GM12878 (cell line): ENCODE measurements around the gene SEPTIN7. TPM values are rescaled to one million over a fixed set of nuclear protein-coding genes. Genes with fewer than 3 reads are reported as not detected.

ENCODE experiments used
- ATAC-seq: fragments of 200-7000 bp; cut with Tn5 transposase; 3 replicates; pipeline ENCODE4 v1.9.1; 2020; ENCODE audit warnings: mild to moderate bottlenecking, moderate library complexity
- BruUV-seq: library from RNA; stranded (reverse); fragments of 400-500 nt; replicated peaks from 2 replicates; lab custom pipeline; 2021; lab: Mats Ljungman, UMichigan
- CTCF ChIA-PET: fragments of 300-600 bp; sonication (Branson Sonifier 250); formaldehyde crosslinking; extraction: SDS; loops from one replicate; lab custom pipeline; 2021; ENCODE audit warnings: inconsistent platforms; lab: Yijun Ruan, JAX
- POLR2A ChIA-PET: fragments of 350-600 bp; formaldehyde crosslinking; extraction: SDS; loops from one replicate; lab custom pipeline; 2021; ENCODE audit warnings: inconsistent platforms; lab: Charles Lee
- RAD21 ChIA-PET: fragments of 300-600 bp; sonication (Branson Sonifier 250); formaldehyde crosslinking; loops from one replicate; lab custom pipeline; 2023; ENCODE audit warnings: antibody characterized with exemption; ENCODE audit not compliant: unreplicated experiment; lab: Charles Lee
- SMC1A ChIA-PET: fragments of 300-600 bp; sonication (Branson Sonifier 250); formaldehyde crosslinking; loops from one replicate; lab custom pipeline; 2023; ENCODE audit not compliant: unreplicated experiment, uncharacterized antibody; lab: Charles Lee
- DNase-seq: peaks from one replicate; pipeline ENCODE4 v3.0.0-alpha.2; 2011; ENCODE audit warnings: low read depth, low spot score
- FAIRE-seq: peaks from 3 replicates; lab custom pipeline; 2011; peaks lifted over from hg19 to GRCh38; lab: Jason Lieb, UNC
- H2AFZ ChIP-seq: 2 replicates; pipeline ENCODE4 v1.6.0; 2011; ENCODE audit warnings: low read depth, low read length, control low read depth; ENCODE audit not compliant: control insufficient read depth
- H3K27ac ChIP-seq: 2 replicates; pipeline ENCODE4 v1.5.1; 2011; ENCODE audit warnings: control low read depth; ENCODE audit not compliant: control insufficient read depth, insufficient read depth
- H3K27me3 ChIP-seq, 2 experiments: replicated peaks in 1 of 2; 2 replicates each; pipeline versions ENCODE4 v1.6.0 to v1.6.1; 2011; ENCODE audit warnings: low read length in 1 of 2; ENCODE audit not compliant: control insufficient read depth in 2 of 2, insufficient read depth in 2 of 2
- H3K36me3 ChIP-seq, 2 experiments: 2 replicates each; pipeline ENCODE4 v1.5.1; 2011; ENCODE audit warnings: low read length in 1 of 2; ENCODE audit not compliant: control insufficient read depth in 2 of 2, insufficient read depth in 2 of 2
- H3K4me1 ChIP-seq: 2 replicates; pipeline ENCODE4 v1.6.1; 2011; ENCODE audit warnings: mild to moderate bottlenecking, low read length, moderate library complexity, mixed read lengths; ENCODE audit not compliant: control insufficient read depth, insufficient read depth
- H3K4me2 ChIP-seq: 2 replicates; pipeline ENCODE4 v1.6.0; 2011; ENCODE audit warnings: control low read depth; ENCODE audit not compliant: control insufficient read depth, insufficient read depth
- H3K4me3 ChIP-seq: fragments of 200-600 bp; sonication (generic); 2 replicates; pipeline ENCODE4 v1.5.1; 2016
- H3K79me2 ChIP-seq: 2 replicates; pipeline ENCODE4 v1.6.0; 2011; ENCODE audit warnings: low read length; ENCODE audit not compliant: control insufficient read depth, insufficient read depth
- H3K9ac ChIP-seq: 2 replicates; pipeline ENCODE4 v1.8.0; 2011; ENCODE audit warnings: low read length, control low read depth, mixed read lengths; ENCODE audit not compliant: control insufficient read depth, insufficient read depth
- H3K9me3 ChIP-seq: replicated peaks from 3 replicates; pipeline ENCODE4 v1.5.1; 2011; ENCODE audit warnings: mild to moderate bottlenecking, low read length; ENCODE audit not compliant: control insufficient read depth, insufficient read depth
- H4K20me1 ChIP-seq: 2 replicates; pipeline ENCODE4 v1.6.0; 2011; ENCODE audit not compliant: control insufficient read depth, insufficient read depth
- BRCA1 ChIP-seq: IDR thresholded peaks from 2 replicates; pipeline ENCODE4 v1.6.1; 2011; ENCODE audit warnings: low read depth, low read length, improper control_type of control experiment
- EED ChIP-seq: sonication (generic); IDR thresholded peaks from 2 replicates; pipeline ENCODE4 v1.6.1; 2016; ENCODE audit warnings: antibody characterized with exemption, low read depth
- EZH2 ChIP-seq: IDR thresholded peaks from 2 replicates; pipeline ENCODE4 v1.6.1; 2012; ENCODE audit warnings: low read depth, mild to moderate bottlenecking, control low read depth, inconsistent platforms, low read length, borderline replicate concordance; ENCODE audit not compliant: control insufficient read depth
- LARP7 ChIP-seq: fragments of 450-650 bp; IDR thresholded peaks from 2 replicates; pipeline ENCODE4 v1.6.1; 2017; ENCODE audit warnings: mild to moderate bottlenecking
- MYB ChIP-seq: fragments of 150-350 bp; IDR thresholded peaks from 2 replicates; pipeline ENCODE4 v1.6.1; 2014; ENCODE audit warnings: mild to moderate bottlenecking, low read depth, low read length, borderline replicate concordance
- NFXL1 ChIP-seq: fragments of 450-650 bp; IDR thresholded peaks from 2 replicates; pipeline ENCODE4 v1.6.1; 2017; ENCODE audit warnings: antibody characterized with exemption, mild to moderate bottlenecking, borderline replicate concordance
- NFYB ChIP-seq: IDR thresholded peaks from 2 replicates; pipeline ENCODE4 v1.6.1; 2011; ENCODE audit warnings: low read depth, mild to moderate bottlenecking, low read length, improper control_type of control experiment, moderate library complexity; ENCODE audit not compliant: insufficient read depth
- POLR2AphosphoS2 ChIP-seq: IDR thresholded peaks from 2 replicates; pipeline ENCODE4 v1.6.1; 2011; ENCODE audit warnings: low read depth, mild to moderate bottlenecking, low read length, improper control_type of control experiment, moderate library complexity
- RAD51 ChIP-seq: fragments of 450-650 bp; IDR thresholded peaks from 2 replicates; pipeline ENCODE4 v1.6.1; 2016; ENCODE audit warnings: moderate library complexity, mild to moderate bottlenecking, inconsistent platforms
- SPI1 ChIP-seq: IDR thresholded peaks from 2 replicates; pipeline ENCODE4 v1.6.1; 2011; ENCODE audit warnings: low read depth, mild to moderate bottlenecking, low read length, moderate library complexity, borderline replicate concordance; ENCODE audit not compliant: insufficient read depth
- STAT1 ChIP-seq: fragments of 450-650 bp; conservative IDR thresholded peaks from 2 replicates; pipeline ENCODE4 v1.6.1; 2014; ENCODE audit warnings: antibody characterized with exemption, mild to moderate bottlenecking
- ZNF622 ChIP-seq: fragments of 450-650 bp; IDR thresholded peaks from 2 replicates; pipeline ENCODE4 v1.6.1; 2017; ENCODE audit warnings: mild to moderate bottlenecking, inconsistent platforms
- WGBS: methylation state at CpG from one replicate; pipeline ENCODE4 v1.1.6; 2016; ENCODE audit warnings: low lambda C conversion rate; ENCODE audit not compliant: insufficient replicate concordance, insufficient coverage; ENCODE audit errors: missing lambda C conversion rate; 5-methylcytosine and 5-hydroxymethylcytosine counted together
- in situ Hi-C: fragments of 300-500 bp; cut with MboI; formaldehyde crosslinking; loops from 9 replicates; pipeline ENCODE4 v1.14.3; 2018; ENCODE audit warnings: mixed read lengths
- intact Hi-C: fragments of 100-400 bp; cut with micrococcal nuclease; formaldehyde crosslinking; loops from one replicate; pipeline ENCODE4 v1.14.2; 2022; ENCODE audit not compliant: unreplicated experiment
- polyA plus RNA-seq, 11 experiments: library from polyadenylated mRNA; depleted of rRNA in 4 of 11; unstranded in 6 of 11; stranded (reverse) in 5 of 11; fragments of >200 nt; fragmentation: Nextera tagmentation in 4 of 11; fragmentation: Illumina TruSeq in 1 of 11; extraction: Ambion mirVana in 4 of 11; extraction: Trizol in 1 of 11; gene quantifications; 1 replicate in 1 of 11; 2 replicates in 10 of 11; pipeline versions ENCODE4 v1.2.1 to v1.2.3, GENCODE V29; 2011 to 2016; ENCODE audit warnings: inconsistent platforms in 2 of 11, missing spikeins in 2 of 11, low read depth in 1 of 11
- total RNA-seq, 4 experiments: library from RNA; depleted of rRNA in 3 of 4; stranded (reverse); fragments of >200 nt in 3 of 4; fragmentation: Illumina TruSeq in 1 of 4; extraction: Trizol in 1 of 4; gene quantifications; 2 replicates each; pipeline versions ENCODE4 v1.2.1 to v1.2.3, GENCODE V29; 2013 to 2021
- TF ChIP-seq, protein P1 (sequence below): fragments of 450-650 bp; IDR thresholded peaks from 2 replicates; pipeline ENCODE4 v1.6.1; 2016; ENCODE audit warnings: mild to moderate bottlenecking
- TF ChIP-seq, protein P2 (sequence below): fragments of 150-350 bp; IDR thresholded peaks from 2 replicates; pipeline ENCODE4 v1.6.1; 2014; ENCODE audit warnings: mild to moderate bottlenecking, low read depth, low read length
- TF ChIP-seq, protein P3 (sequence below): fragments of 450-650 bp; conservative IDR thresholded peaks from 2 replicates; pipeline ENCODE4 v1.6.1; 2017; ENCODE audit warnings: mild to moderate bottlenecking, moderate library complexity
- TF ChIP-seq, protein P4 (sequence below): fragments of 450-650 bp; formaldehyde crosslinking; IDR thresholded peaks from 2 replicates; pipeline ENCODE4 v1.5.0; 2022; ENCODE audit warnings: mild to moderate bottlenecking, missing genetic modification characterization

Gene SEPTIN7
- total and polyA plus RNA-seq, 10 of the 15 experiments (the other 5 are each of a cell fraction or from before 2014, with no cell fraction given) = 176 to 787 (median 437) TPM

DNA sequence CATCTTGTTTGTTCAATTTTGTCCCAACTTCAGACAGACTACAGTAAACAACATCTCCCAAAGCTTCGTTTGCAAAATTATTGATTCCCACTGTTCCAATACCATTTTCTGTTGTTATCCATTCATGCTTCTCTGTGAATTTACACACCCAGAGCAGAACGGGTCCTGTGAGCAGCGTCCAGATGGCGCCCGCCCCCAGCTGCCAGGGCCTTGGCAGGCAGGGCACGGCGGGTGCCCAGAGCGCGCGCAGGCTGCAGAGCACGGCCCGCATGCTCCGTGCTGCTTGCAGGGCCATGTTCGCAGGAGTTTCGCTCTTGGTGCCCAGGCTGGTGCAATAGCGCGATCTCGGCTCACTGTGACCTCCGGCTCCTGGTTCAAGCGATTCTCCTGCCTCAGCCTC, 32.5 kb upstream of the SEPTIN7 start:
- intact Hi-C loops (no loop called here), in situ Hi-C loops (no loop called here)
- ChIA-PET RAD21 (no interaction called here), SMC1A (interaction anchor here (1.4 kb wide), 1 partner anchor 33 kb away, joined by 4 read pairs; no protein-coding TSS in a partner anchor), POLR2A (no interaction called here), CTCF (no interaction called here)
- ATAC-seq = no peak
- DNase-seq = no peak
- no peaks in the 10 kb centered on the region for H4K20me1 ChIP-seq
- H3K36me3 ChIP-seq = no peaks in the 10 kb centered on the region
- no peak overlapping the region for H3K4me3 ChIP-seq
- no TSS peak for BruUV-seq
- H3K79me2 ChIP-seq = no peaks in the 10 kb centered on the region
- no peak overlapping the region for H3K4me2 ChIP-seq
- H2AFZ ChIP-seq = no peak overlapping the region
- 97% methylated on average over 16 of the region's 20 CpGs for WGBS
- H3K27ac ChIP-seq = no peak overlapping the region
- no peak overlapping the region for H3K9ac ChIP-seq
- H3K27me3 ChIP-seq = no peaks in the 10 kb centered on the region
- H3K9me3 ChIP-seq = no peaks in the 10 kb centered on the region
- no peak for FAIRE-seq
- no peaks in the 10 kb centered on the region for H3K4me1 ChIP-seq
- TF ChIP-seq EED = no peak
- TF ChIP-seq, protein P1, sequence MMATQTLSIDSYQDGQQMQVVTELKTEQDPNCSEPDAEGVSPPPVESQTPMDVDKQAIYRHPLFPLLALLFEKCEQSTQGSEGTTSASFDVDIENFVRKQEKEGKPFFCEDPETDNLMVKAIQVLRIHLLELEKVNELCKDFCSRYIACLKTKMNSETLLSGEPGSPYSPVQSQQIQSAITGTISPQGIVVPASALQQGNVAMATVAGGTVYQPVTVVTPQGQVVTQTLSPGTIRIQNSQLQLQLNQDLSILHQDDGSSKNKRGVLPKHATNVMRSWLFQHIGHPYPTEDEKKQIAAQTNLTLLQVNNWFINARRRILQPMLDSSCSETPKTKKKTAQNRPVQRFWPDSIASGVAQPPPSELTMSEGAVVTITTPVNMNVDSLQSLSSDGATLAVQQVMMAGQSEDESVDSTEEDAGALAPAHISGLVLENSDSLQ = no peak
- no peak for TF ChIP-seq STAT1
- no peak for TF ChIP-seq BRCA1
- no peak for TF ChIP-seq NFXL1
- TF ChIP-seq EZH2 = no peak
- TF ChIP-seq, protein P2, sequence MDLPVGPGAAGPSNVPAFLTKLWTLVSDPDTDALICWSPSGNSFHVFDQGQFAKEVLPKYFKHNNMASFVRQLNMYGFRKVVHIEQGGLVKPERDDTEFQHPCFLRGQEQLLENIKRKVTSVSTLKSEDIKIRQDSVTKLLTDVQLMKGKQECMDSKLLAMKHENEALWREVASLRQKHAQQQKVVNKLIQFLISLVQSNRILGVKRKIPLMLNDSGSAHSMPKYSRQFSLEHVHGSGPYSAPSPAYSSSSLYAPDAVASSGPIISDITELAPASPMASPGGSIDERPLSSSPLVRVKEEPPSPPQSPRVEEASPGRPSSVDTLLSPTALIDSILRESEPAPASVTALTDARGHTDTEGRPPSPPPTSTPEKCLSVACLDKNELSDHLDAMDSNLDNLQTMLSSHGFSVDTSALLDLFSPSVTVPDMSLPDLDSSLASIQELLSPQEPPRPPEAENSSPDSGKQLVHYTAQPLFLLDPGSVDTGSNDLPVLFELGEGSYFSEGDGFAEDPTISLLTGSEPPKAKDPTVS = no peak
- no peak for TF ChIP-seq ZNF622
- TF ChIP-seq, protein P3, sequence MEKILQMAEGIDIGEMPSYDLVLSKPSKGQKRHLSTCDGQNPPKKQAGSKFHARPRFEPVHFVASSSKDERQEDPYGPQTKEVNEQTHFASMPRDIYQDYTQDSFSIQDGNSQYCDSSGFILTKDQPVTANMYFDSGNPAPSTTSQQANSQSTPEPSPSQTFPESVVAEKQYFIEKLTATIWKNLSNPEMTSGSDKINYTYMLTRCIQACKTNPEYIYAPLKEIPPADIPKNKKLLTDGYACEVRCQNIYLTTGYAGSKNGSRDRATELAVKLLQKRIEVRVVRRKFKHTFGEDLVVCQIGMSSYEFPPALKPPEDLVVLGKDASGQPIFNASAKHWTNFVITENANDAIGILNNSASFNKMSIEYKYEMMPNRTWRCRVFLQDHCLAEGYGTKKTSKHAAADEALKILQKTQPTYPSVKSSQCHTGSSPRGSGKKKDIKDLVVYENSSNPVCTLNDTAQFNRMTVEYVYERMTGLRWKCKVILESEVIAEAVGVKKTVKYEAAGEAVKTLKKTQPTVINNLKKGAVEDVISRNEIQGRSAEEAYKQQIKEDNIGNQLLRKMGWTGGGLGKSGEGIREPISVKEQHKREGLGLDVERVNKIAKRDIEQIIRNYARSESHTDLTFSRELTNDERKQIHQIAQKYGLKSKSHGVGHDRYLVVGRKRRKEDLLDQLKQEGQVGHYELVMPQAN = no peak
- TF ChIP-seq MYB = no peak
- TF ChIP-seq SPI1 = no peak
- TF ChIP-seq POLR2AphosphoS2 = no peak
- TF ChIP-seq NFYB = no peak
- no peak for TF ChIP-seq RAD51
- no peak for TF ChIP-seq LARP7
- TF ChIP-seq, protein P4, sequence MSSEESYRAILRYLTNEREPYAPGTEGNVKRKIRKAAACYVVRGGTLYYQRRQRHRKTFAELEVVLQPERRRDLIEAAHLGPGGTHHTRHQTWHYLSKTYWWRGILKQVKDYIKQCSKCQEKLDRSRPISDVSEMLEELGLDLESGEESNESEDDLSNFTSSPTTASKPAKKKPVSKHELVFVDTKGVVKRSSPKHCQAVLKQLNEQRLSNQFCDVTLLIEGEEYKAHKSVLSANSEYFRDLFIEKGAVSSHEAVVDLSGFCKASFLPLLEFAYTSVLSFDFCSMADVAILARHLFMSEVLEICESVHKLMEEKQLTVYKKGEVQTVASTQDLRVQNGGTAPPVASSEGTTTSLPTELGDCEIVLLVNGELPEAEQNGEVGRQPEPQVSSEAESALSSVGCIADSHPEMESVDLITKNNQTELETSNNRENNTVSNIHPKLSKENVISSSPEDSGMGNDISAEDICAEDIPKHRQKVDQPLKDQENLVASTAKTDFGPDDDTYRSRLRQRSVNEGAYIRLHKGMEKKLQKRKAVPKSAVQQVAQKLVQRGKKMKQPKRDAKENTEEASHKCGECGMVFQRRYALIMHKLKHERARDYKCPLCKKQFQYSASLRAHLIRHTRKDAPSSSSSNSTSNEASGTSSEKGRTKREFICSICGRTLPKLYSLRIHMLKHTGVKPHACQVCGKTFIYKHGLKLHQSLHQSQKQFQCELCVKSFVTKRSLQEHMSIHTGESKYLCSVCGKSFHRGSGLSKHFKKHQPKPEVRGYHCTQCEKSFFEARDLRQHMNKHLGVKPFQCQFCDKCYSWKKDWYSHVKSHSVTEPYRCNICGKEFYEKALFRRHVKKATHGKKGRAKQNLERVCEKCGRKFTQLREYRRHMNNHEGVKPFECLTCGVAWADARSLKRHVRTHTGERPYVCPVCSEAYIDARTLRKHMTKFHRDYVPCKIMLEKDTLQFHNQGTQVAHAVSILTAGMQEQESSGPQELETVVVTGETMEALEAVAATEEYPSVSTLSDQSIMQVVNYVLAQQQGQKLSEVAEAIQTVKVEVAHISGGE = no peak
